GM19023 (cell line): ENCODE results near the gene AFDN.
"Not testable (repeated sequence)": the region's sequence is repeated elsewhere in the genome, so short reads cannot be mapped to it uniquely, and the experiment has no call there.

Experiments used
- ATAC-seq: cut with Tn5 transposase; IDR thresholded peaks from one replicate; pipeline ENCODE4 v1.9.1; 2021; ENCODE audit warnings: mild to moderate bottlenecking, moderate library complexity; ENCODE audit not compliant: unreplicated experiment

Gene AFDN

GRCh38 chr6:167990016-167990945 is 163.6 kb downstream of the AFDN start:
- no peak for ATAC-seq

GRCh38 chr6:167993169-167993568 is 166.5 kb downstream of the AFDN start:
- no peak for ATAC-seq

- no peak for ATAC-seq
These were observed 167.1 kb downstream of the AFDN start for GRCh38 chr6:167993831-167994230.

GRCh38 chr6:167995302-167995701 is 168.6 kb downstream of the AFDN start:
- no peak for ATAC-seq

- no peak for ATAC-seq
These were observed 169.0 kb downstream of the AFDN start for GRCh38 chr6:167995731-167996151.

- ATAC-seq = no peak
These were observed 169.9 kb downstream of the AFDN start for GRCh38 chr6:167996424-167997199.

- ATAC-seq = no peak
These were observed 170.9 kb downstream of the AFDN start, which contains the start of gene KIF25 for GRCh38 chr6:167997642-167998041. Gene KIF25 (plus strand): TSS chr6:167997671. CDS start chr6:168029586, 31,915 bp downstream.

- ATAC-seq = no peak
These were observed 171.5 kb downstream of the AFDN start for GRCh38 chr6:167998215-167998614.

- no peak for ATAC-seq
These were observed 173.7 kb downstream of the AFDN start for GRCh38 chr6:168000198-168001028.

GRCh38 chr6:168001029-168001332 is 174.3 kb downstream of the AFDN start:
- ATAC-seq = no peak

GRCh38 chr6:168001514-168001913 is 174.8 kb downstream of the AFDN start:
- not testable (repeated sequence) for ATAC-seq

GRCh38 chr6:168002804-168003203 is 176.1 kb downstream of the AFDN start:
- ATAC-seq = no peak

GRCh38 chr6:168004023-168004422 is 177.3 kb downstream of the AFDN start:
- no peak for ATAC-seq

GRCh38 chr6:168004945-168005344 is 178.2 kb downstream of the AFDN start:
- ATAC-seq = no peak

GRCh38 chr6:168005796-168006195 is 179.1 kb downstream of the AFDN start:
- ATAC-seq = no peak

GRCh38 chr6:168007592-168008338 is 181.1 kb downstream of the AFDN start:
- no peak for ATAC-seq

- no peak for ATAC-seq
These were observed 182.6 kb downstream of the AFDN start for GRCh38 chr6:168009331-168009730.

GRCh38 chr6:168011291-168011690 is 184.6 kb downstream of the AFDN start:
- ATAC-seq = no peak

- no peak for ATAC-seq
These were observed 185.9 kb downstream of the AFDN start for GRCh38 chr6:168012431-168013249.
